Measurements from ENCODE around the gene C16orf89.
A peak's percentile ranks its signal among the peaks of the same experiment; 100 is the strongest.

C16orf89 gene

DNA sequence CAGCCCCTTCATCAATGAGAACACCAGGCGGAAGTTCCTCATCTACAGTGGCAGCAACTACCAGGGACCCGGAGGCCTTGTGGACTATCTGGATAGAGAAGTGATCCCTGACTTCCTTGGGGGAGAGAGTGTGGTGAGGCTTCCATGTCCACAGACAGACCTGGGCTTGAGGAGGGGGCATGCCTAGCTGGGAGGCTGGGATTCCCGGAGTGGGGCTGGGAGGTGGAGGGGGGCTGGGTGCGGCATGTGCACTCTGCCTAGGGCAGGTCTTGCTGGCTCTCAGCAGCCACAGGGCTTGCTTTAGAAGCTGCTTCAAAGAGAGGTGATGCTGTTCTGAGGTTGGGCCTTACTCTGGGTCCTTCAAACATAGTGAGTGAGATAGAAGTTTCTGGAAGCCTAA, 59.8 kb downstream of the C16orf89 start:
- CTCF ChIA-PET, result no interaction called here
- WGBS (ENCODE audit: insufficient coverage), result 60% methylated on average over 3 of the region's 4 CpGs
- no peaks in the 10 kb centered on the region for H3K9me3 ChIP-seq (ENCODE audit: control extremely low read depth in 1 of 5, control insufficient read depth in 4 of 5, insufficient read depth in 2 of 5, low read depth in 1 of 5, low read length in 4 of 5)

DNA sequence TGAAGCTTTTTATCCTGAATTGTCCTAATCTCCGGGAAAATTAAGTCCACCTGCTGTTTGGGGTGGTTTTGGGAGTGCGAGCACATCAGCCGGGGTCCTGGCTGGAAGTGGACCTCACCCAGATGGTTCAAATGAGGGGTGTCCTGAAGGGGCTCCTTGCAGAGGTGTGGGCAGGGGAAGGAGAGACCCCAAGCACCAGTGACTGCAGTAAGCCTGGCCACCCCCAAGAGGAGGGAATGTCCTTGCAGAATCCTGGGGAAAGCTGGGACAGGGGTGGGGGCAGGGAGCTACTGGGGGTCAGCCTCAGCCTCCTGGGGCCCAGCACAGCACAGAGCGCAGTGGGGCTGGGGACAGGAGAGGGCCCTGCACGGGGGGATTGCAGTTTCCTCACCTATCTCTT, 61.4 kb downstream of the C16orf89 start:
- no peaks in the 10 kb centered on the region for H3K9me3 ChIP-seq (ENCODE audit: control extremely low read depth in 1 of 5, control insufficient read depth in 4 of 5, insufficient read depth in 2 of 5, low read depth in 1 of 5, low read length in 4 of 5)
- POLR2A ChIA-PET, result no interaction called here

More for the DNA sequence above, 59.8 kb downstream of the C16orf89 start:
- H3K36me3 ChIP-seq (ENCODE audit: control insufficient read depth in 4 of 4, insufficient read depth in 4 of 4, low read length in 3 of 4), result no peaks in the 10 kb centered on the region
- no peak overlapping the region for H3K4me3 ChIP-seq (ENCODE audit: control insufficient read depth in 1 of 7, extremely low read depth in 1 of 7, insufficient read depth in 4 of 7, low read depth in 2 of 7, low read length in 6 of 7)
- DNase-seq, result no peak
- H3K4me1 ChIP-seq (ENCODE audit: control extremely low read depth in 1 of 4, control insufficient read depth in 4 of 4, insufficient read depth in 4 of 4, low read length in 3 of 4), result peaks cover 0 to 14% (median under 1%) of the 10 kb centered on the region in 4 experiments
- POLR2A ChIA-PET, result no interaction called here
- H3K27me3 ChIP-seq (replicated peaks in 2 of 5; ENCODE audit: control insufficient read depth in 4 of 5, insufficient read depth in 5 of 5, low read length in 4 of 5), result peaks cover 0 to 9% (median 3%) of the 10 kb centered on the region in 5 experiments
- no peak overlapping the region for H3K27ac ChIP-seq (ENCODE audit: insufficient read depth in 1 of 2, low read depth in 1 of 2, low read length in 2 of 2, poor library complexity in 1 of 2, severe bottlenecking in 2 of 2)

DNA sequence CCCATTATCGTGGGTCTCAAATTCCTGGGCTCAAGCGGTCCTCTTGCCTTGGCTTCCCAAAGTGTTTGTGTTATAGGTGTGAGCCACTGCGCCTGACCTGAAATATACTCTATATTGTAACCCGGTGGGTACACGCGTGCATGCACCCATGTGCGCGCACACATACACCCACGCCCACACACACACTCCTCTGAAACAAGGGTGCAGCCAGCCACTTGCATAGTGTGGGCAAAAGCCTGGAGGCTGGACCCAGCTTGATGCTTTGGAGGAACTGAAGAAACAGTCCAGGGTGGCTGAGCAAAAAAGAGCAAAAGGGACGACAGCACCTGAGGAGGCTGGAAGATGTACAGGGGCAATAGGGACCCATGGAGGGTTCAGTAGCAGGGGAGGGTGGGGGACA, 61.9 kb downstream of the C16orf89 start:
- no peak for DNase-seq
- CTCF ChIA-PET, result no interaction called here
- POLR2A ChIA-PET, result no interaction called here
- peaks cover 0 to 7% (median 0%) of the 10 kb centered on the region in 5 experiments for H3K27me3 ChIP-seq (replicated peaks in 2 of 5; ENCODE audit: control insufficient read depth in 4 of 5, insufficient read depth in 5 of 5, low read length in 4 of 5)
- H3K9me3 ChIP-seq (ENCODE audit: control extremely low read depth in 1 of 5, control insufficient read depth in 4 of 5, insufficient read depth in 2 of 5, low read depth in 1 of 5, low read length in 4 of 5), result no peaks in the 10 kb centered on the region
- H3K27ac ChIP-seq (ENCODE audit: insufficient read depth in 1 of 2, low read depth in 1 of 2, low read length in 2 of 2, poor library complexity in 1 of 2, severe bottlenecking in 2 of 2), result no peak overlapping the region
- no peak overlapping the region for H3K4me3 ChIP-seq (ENCODE audit: control insufficient read depth in 1 of 7, extremely low read depth in 1 of 7, insufficient read depth in 4 of 7, low read depth in 2 of 7, low read length in 6 of 7)
- H3K4me1 ChIP-seq (ENCODE audit: control extremely low read depth in 1 of 4, control insufficient read depth in 4 of 4, insufficient read depth in 4 of 4, low read length in 3 of 4), result peaks cover 0 to 14% (median under 1%) of the 10 kb centered on the region in 4 experiments
- 100% methylated on average over 2 of the region's 10 CpGs for WGBS (ENCODE audit: insufficient coverage)
- no peaks in the 10 kb centered on the region for H3K36me3 ChIP-seq (ENCODE audit: control insufficient read depth in 4 of 4, insufficient read depth in 4 of 4, low read length in 3 of 4)

More for the DNA sequence above, 61.4 kb downstream of the C16orf89 start:
- H3K4me1 ChIP-seq (ENCODE audit: control extremely low read depth in 1 of 4, control insufficient read depth in 4 of 4, insufficient read depth in 4 of 4, low read length in 3 of 4), result peaks cover 0 to 14% (median under 1%) of the 10 kb centered on the region in 4 experiments
- CTCF ChIA-PET, result interaction anchor here (1.0 kb wide), 1 partner anchor 18 kb away, joined by 3 read pairs; no protein-coding TSS in a partner anchor
- H3K27me3 ChIP-seq (replicated peaks in 2 of 5; ENCODE audit: control insufficient read depth in 4 of 5, insufficient read depth in 5 of 5, low read length in 4 of 5), result peaks cover 0 to 7% (median 0%) of the 10 kb centered on the region in 5 experiments
- no peak for DNase-seq
- WGBS (ENCODE audit: insufficient coverage), result 62% methylated on average over 5 of the region's 5 CpGs
- no peak overlapping the region for H3K27ac ChIP-seq (ENCODE audit: insufficient read depth in 1 of 2, low read depth in 1 of 2, low read length in 2 of 2, poor library complexity in 1 of 2, severe bottlenecking in 2 of 2)
- no peaks in the 10 kb centered on the region for H3K36me3 ChIP-seq (ENCODE audit: control insufficient read depth in 4 of 4, insufficient read depth in 4 of 4, low read length in 3 of 4)
- no peak overlapping the region for H3K4me3 ChIP-seq (ENCODE audit: control insufficient read depth in 1 of 7, extremely low read depth in 1 of 7, insufficient read depth in 4 of 7, low read depth in 2 of 7, low read length in 6 of 7)

DNA sequence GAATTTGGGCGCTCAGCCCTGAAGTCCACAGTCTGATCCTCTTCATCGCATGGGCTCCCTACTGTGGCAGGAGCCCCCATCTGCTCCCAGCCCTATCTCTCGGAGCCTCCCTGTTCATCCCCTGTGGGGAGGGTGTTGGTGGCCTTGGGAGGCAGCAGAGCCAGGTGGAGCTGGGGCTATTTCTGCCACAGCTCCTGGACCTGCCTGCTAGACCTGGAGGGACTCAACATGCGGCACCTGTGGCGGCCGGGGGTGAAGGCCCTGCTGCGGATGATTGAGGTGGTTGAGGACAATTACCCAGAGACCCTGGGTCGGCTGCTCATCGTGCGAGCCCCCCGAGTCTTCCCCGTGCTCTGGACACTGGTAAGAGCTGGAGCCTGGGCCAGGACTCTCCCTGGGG, 62.5 kb downstream of the C16orf89 start:
- ChIA-PET POLR2A (no interaction called here), CTCF (no interaction called here)
- Histone ChIP-seq H3K4me3 (ENCODE audit: control insufficient read depth in 1 of 7, extremely low read depth in 1 of 7, insufficient read depth in 4 of 7, low read depth in 2 of 7, low read length in 6 of 7) (no peak overlapping the region), H3K27me3 (replicated peaks in 2 of 5; ENCODE audit: control insufficient read depth in 4 of 5, insufficient read depth in 5 of 5, low read length in 4 of 5) (peaks cover 0 to 7% (median 0%) of the 10 kb centered on the region in 5 experiments), H3K36me3 (ENCODE audit: control insufficient read depth in 4 of 4, insufficient read depth in 4 of 4, low read length in 3 of 4) (no peaks in the 10 kb centered on the region), H3K27ac (ENCODE audit: insufficient read depth in 1 of 2, low read depth in 1 of 2, low read length in 2 of 2, poor library complexity in 1 of 2, severe bottlenecking in 2 of 2) (no peak overlapping the region), H3K9me3 (ENCODE audit: control extremely low read depth in 1 of 5, control insufficient read depth in 4 of 5, insufficient read depth in 2 of 5, low read depth in 1 of 5, low read length in 4 of 5) (no peaks in the 10 kb centered on the region), H3K4me1 (ENCODE audit: control extremely low read depth in 1 of 4, control insufficient read depth in 4 of 4, insufficient read depth in 4 of 4, low read length in 3 of 4) (peaks cover 0 to 14% (median under 1%) of the 10 kb centered on the region in 4 experiments)
- no peak for DNase-seq
- 96% methylated on average over 10 of the region's 12 CpGs for WGBS (ENCODE audit: insufficient coverage)

DNA sequence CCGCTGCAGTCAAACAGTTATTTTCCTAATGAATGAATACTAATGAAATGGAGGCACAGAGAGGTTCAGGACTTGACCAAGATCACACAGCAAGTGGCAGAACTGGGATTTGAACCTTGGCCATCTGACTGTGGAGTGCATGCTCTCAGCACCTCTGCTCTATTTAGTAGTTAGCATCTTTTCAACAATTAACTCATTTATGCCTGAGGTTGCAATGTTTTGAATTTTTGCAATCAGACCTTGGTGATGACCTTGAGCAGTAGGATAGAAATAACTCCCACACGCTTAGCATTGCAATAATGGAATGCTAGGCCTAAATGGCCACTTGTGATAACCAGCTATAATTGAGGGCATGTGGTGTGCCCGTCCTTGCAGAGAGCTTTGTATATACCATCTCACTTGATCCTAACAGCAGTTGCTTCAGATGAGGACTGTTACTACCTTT, 63.0 kb downstream of the C16orf89 start:
- POLR2A ChIA-PET, result no interaction called here
- 95% methylated on average over 3 of the region's 3 CpGs for WGBS (ENCODE audit: insufficient coverage)

DNA sequence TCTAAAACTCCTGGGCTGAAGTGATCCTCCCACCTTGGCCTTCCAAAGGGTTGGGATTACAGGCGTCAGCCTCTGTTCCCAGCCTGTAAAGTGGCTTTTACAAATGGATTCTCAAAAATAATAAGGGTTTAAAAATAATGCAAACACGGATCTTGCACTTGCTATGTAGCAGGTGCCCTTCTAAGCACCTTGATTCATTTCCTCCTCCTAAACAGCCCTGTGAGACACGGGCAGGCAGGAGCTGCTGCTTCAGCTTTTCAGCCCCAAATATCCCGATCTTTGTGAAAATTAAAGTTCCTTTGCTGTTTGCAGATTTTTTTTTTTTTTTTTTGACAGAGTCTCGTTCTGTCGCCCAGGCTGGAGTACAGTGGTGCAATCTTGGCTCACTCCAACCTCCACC, 63.8 kb downstream of the C16orf89 start:
- CTCF ChIA-PET, result interaction anchor here (0.6 to 1.3 kb wide), 2 partner anchors 11 to 12 kb away, joined by 3 read pairs; no protein-coding TSS in a partner anchor
- POLR2A ChIA-PET, result no interaction called here
- H3K4me3 ChIP-seq (ENCODE audit: control insufficient read depth in 1 of 7, extremely low read depth in 1 of 7, insufficient read depth in 4 of 7, low read depth in 2 of 7, low read length in 6 of 7), result no peak overlapping the region
- H3K9me3 ChIP-seq (ENCODE audit: control extremely low read depth in 1 of 5, control insufficient read depth in 4 of 5, insufficient read depth in 2 of 5, low read depth in 1 of 5, low read length in 4 of 5), result no peaks in the 10 kb centered on the region
- peaks cover 0 to 14% (median under 1%) of the 10 kb centered on the region in 4 experiments for H3K4me1 ChIP-seq (ENCODE audit: control extremely low read depth in 1 of 4, control insufficient read depth in 4 of 4, insufficient read depth in 4 of 4, low read length in 3 of 4)
- H3K27me3 ChIP-seq (replicated peaks in 2 of 5; ENCODE audit: control insufficient read depth in 4 of 5, insufficient read depth in 5 of 5, low read length in 4 of 5), result peaks cover 0 to 7% (median 0%) of the 10 kb centered on the region in 5 experiments
- no peak overlapping the region for H3K27ac ChIP-seq (ENCODE audit: insufficient read depth in 1 of 2, low read depth in 1 of 2, low read length in 2 of 2, poor library complexity in 1 of 2, severe bottlenecking in 2 of 2)
- DNase-seq, result no peak
- no peaks in the 10 kb centered on the region for H3K36me3 ChIP-seq (ENCODE audit: control insufficient read depth in 4 of 4, insufficient read depth in 4 of 4, low read length in 3 of 4)
- WGBS (ENCODE audit: insufficient coverage), result 100% methylated on average over 3 of the region's 6 CpGs

More for the DNA sequence above, 63.0 kb downstream of the C16orf89 start:
- peaks cover 0 to 7% (median 0%) of the 10 kb centered on the region in 5 experiments for H3K27me3 ChIP-seq (replicated peaks in 2 of 5; ENCODE audit: control insufficient read depth in 4 of 5, insufficient read depth in 5 of 5, low read length in 4 of 5)
- no peak overlapping the region for H3K27ac ChIP-seq (ENCODE audit: insufficient read depth in 1 of 2, low read depth in 1 of 2, low read length in 2 of 2, poor library complexity in 1 of 2, severe bottlenecking in 2 of 2)
- no peak overlapping the region for H3K4me3 ChIP-seq (ENCODE audit: control insufficient read depth in 1 of 7, extremely low read depth in 1 of 7, insufficient read depth in 4 of 7, low read depth in 2 of 7, low read length in 6 of 7)
- H3K4me1 ChIP-seq (ENCODE audit: control extremely low read depth in 1 of 4, control insufficient read depth in 4 of 4, insufficient read depth in 4 of 4, low read length in 3 of 4), result peaks cover 0 to 14% (median under 1%) of the 10 kb centered on the region in 4 experiments
- H3K9me3 ChIP-seq (ENCODE audit: control extremely low read depth in 1 of 5, control insufficient read depth in 4 of 5, insufficient read depth in 2 of 5, low read depth in 1 of 5, low read length in 4 of 5), result no peaks in the 10 kb centered on the region
- H3K36me3 ChIP-seq (ENCODE audit: control insufficient read depth in 4 of 4, insufficient read depth in 4 of 4, low read length in 3 of 4), result no peaks in the 10 kb centered on the region
- DNase-seq, result no peak
- CTCF ChIA-PET, result no interaction called here

DNA sequence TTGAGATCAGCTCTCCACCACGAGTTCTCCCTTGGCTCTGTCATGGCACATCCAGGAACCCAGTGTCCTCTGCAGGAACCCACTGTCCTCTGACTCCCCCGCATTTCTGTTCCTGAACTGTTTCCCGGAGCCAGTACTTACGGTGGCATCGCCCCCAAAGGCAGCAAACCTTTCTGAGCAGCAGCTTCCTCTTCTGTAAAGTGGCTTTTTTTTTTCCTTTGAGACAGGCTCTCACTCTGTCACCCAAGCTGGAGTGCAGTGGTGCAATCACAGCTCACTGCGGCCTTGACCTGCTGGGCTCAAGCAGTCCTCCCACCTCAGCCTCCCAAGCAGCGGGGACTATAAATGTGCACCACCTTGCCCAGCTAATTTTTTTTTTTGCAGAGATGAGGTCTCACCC, 64.2 kb downstream of the C16orf89 start:
- Histone ChIP-seq H3K36me3 (ENCODE audit: control insufficient read depth in 4 of 4, insufficient read depth in 4 of 4, low read length in 3 of 4) (no peaks in the 10 kb centered on the region), H3K4me3 (ENCODE audit: control insufficient read depth in 1 of 7, extremely low read depth in 1 of 7, insufficient read depth in 4 of 7, low read depth in 2 of 7, low read length in 6 of 7) (no peak overlapping the region), H3K9me3 (ENCODE audit: control extremely low read depth in 1 of 5, control insufficient read depth in 4 of 5, insufficient read depth in 2 of 5, low read depth in 1 of 5, low read length in 4 of 5) (no peaks in the 10 kb centered on the region), H3K4me1 (ENCODE audit: control extremely low read depth in 1 of 4, control insufficient read depth in 4 of 4, insufficient read depth in 4 of 4, low read length in 3 of 4) (peaks cover 0 to 14% (median under 1%) of the 10 kb centered on the region in 4 experiments), H3K27me3 (replicated peaks in 2 of 5; ENCODE audit: control insufficient read depth in 4 of 5, insufficient read depth in 5 of 5, low read length in 4 of 5) (peaks cover 0 to 7% (median 0%) of the 10 kb centered on the region in 5 experiments), H3K27ac (ENCODE audit: insufficient read depth in 1 of 2, low read depth in 1 of 2, low read length in 2 of 2, poor library complexity in 1 of 2, severe bottlenecking in 2 of 2) (no peak overlapping the region)
- 14% methylated on average over 7 of the region's 7 CpGs for WGBS (ENCODE audit: insufficient coverage)
- CTCF ChIA-PET, result interaction anchor here (0.6 to 1.3 kb wide), 2 partner anchors 10 to 13 kb away, joined by 3 read pairs; no protein-coding TSS in a partner anchor
- POLR2A ChIA-PET, result interaction anchor here (0.6 kb wide), 1 partner anchor 28 kb away, joined by 4 read pairs; no protein-coding TSS in a partner anchor
- DNase-seq, result peak in 2 of 3 donors; percentile 34 to 37
